GM12878 (cell line): Measurements from ENCODE around the gene BRAF. TPM values are rescaled to one million over a fixed set of nuclear protein-coding genes. Genes with fewer than 3 reads are reported as not detected.

Experiments used
- ATAC-seq: fragments of 200-7000 bp; cut with Tn5 transposase; 3 replicates; pipeline ENCODE4 v1.9.1; 2020; ENCODE audit warnings: mild to moderate bottlenecking, moderate library complexity
- BruUV-seq: library from RNA; stranded (reverse); fragments of 400-500 nt; replicated peaks from 2 replicates; lab custom pipeline; 2021; lab: Mats Ljungman, UMichigan
- CTCF ChIA-PET: fragments of 300-600 bp; sonication (Branson Sonifier 250); formaldehyde crosslinking; extraction: SDS; loops from one replicate; lab custom pipeline; 2021; ENCODE audit warnings: inconsistent platforms; lab: Yijun Ruan, JAX
- POLR2A ChIA-PET: fragments of 350-600 bp; formaldehyde crosslinking; extraction: SDS; loops from one replicate; lab custom pipeline; 2021; ENCODE audit warnings: inconsistent platforms; lab: Charles Lee
- RAD21 ChIA-PET: fragments of 300-600 bp; sonication (Branson Sonifier 250); formaldehyde crosslinking; loops from one replicate; lab custom pipeline; 2023; ENCODE audit warnings: antibody characterized with exemption; ENCODE audit not compliant: unreplicated experiment; lab: Charles Lee
- SMC1A ChIA-PET: fragments of 300-600 bp; sonication (Branson Sonifier 250); formaldehyde crosslinking; loops from one replicate; lab custom pipeline; 2023; ENCODE audit not compliant: unreplicated experiment, uncharacterized antibody; lab: Charles Lee
- DNase-seq: peaks from one replicate; pipeline ENCODE4 v3.0.0-alpha.2; 2011; ENCODE audit warnings: low read depth, low spot score
- FAIRE-seq: peaks from 3 replicates; lab custom pipeline; 2011; peaks lifted over from hg19 to GRCh38; lab: Jason Lieb, UNC
- H2AFZ ChIP-seq: 2 replicates; pipeline ENCODE4 v1.6.0; 2011; ENCODE audit warnings: low read depth, low read length, control low read depth; ENCODE audit not compliant: control insufficient read depth
- H3K27ac ChIP-seq: 2 replicates; pipeline ENCODE4 v1.5.1; 2011; ENCODE audit warnings: control low read depth; ENCODE audit not compliant: control insufficient read depth, insufficient read depth
- H3K27me3 ChIP-seq, 2 experiments: replicated peaks in 1 of 2; 2 replicates each; pipeline versions ENCODE4 v1.6.0 to v1.6.1; 2011; ENCODE audit warnings: low read length in 1 of 2; ENCODE audit not compliant: control insufficient read depth in 2 of 2, insufficient read depth in 2 of 2
- H3K36me3 ChIP-seq, 2 experiments: 2 replicates each; pipeline ENCODE4 v1.5.1; 2011; ENCODE audit warnings: low read length in 1 of 2; ENCODE audit not compliant: control insufficient read depth in 2 of 2, insufficient read depth in 2 of 2
- H3K4me1 ChIP-seq: 2 replicates; pipeline ENCODE4 v1.6.1; 2011; ENCODE audit warnings: mild to moderate bottlenecking, low read length, moderate library complexity, mixed read lengths; ENCODE audit not compliant: control insufficient read depth, insufficient read depth
- H3K4me2 ChIP-seq: 2 replicates; pipeline ENCODE4 v1.6.0; 2011; ENCODE audit warnings: control low read depth; ENCODE audit not compliant: control insufficient read depth, insufficient read depth
- H3K4me3 ChIP-seq: fragments of 200-600 bp; sonication (generic); 2 replicates; pipeline ENCODE4 v1.5.1; 2016
- H3K79me2 ChIP-seq: 2 replicates; pipeline ENCODE4 v1.6.0; 2011; ENCODE audit warnings: low read length; ENCODE audit not compliant: control insufficient read depth, insufficient read depth
- H3K9ac ChIP-seq: 2 replicates; pipeline ENCODE4 v1.8.0; 2011; ENCODE audit warnings: low read length, control low read depth, mixed read lengths; ENCODE audit not compliant: control insufficient read depth, insufficient read depth
- H3K9me3 ChIP-seq: replicated peaks from 3 replicates; pipeline ENCODE4 v1.5.1; 2011; ENCODE audit warnings: mild to moderate bottlenecking, low read length; ENCODE audit not compliant: control insufficient read depth, insufficient read depth
- H4K20me1 ChIP-seq: 2 replicates; pipeline ENCODE4 v1.6.0; 2011; ENCODE audit not compliant: control insufficient read depth, insufficient read depth
- BHLHE40 ChIP-seq, 2 experiments: fragments of 450-650 bp in 1 of 2; IDR thresholded peaks; 2 replicates each; pipeline ENCODE4 v1.6.1; 2011 to 2017; ENCODE audit warnings: low read depth in 2 of 2, borderline replicate concordance in 1 of 2, improper control_type of control experiment in 1 of 2, low read length in 1 of 2, mild to moderate bottlenecking in 1 of 2
- BMI1 ChIP-seq: fragments of 450-650 bp; IDR thresholded peaks from 2 replicates; pipeline ENCODE4 v1.6.1; 2016; ENCODE audit warnings: mild to moderate bottlenecking, moderate library complexity, borderline replicate concordance
- CREM ChIP-seq: IDR thresholded peaks from 2 replicates; pipeline ENCODE4 v1.6.1; 2014; ENCODE audit warnings: antibody characterized with exemption, low read depth
- HCFC1 ChIP-seq: fragments of 150-350 bp; IDR thresholded peaks from 2 replicates; pipeline ENCODE4 v1.6.1; 2014; ENCODE audit warnings: low read length
- NFYA ChIP-seq: IDR thresholded peaks from 2 replicates; pipeline ENCODE4 v1.6.1; 2011; ENCODE audit warnings: low read depth, mild to moderate bottlenecking, low read length, improper control_type of control experiment, borderline replicate concordance
- NFYB ChIP-seq: IDR thresholded peaks from 2 replicates; pipeline ENCODE4 v1.6.1; 2011; ENCODE audit warnings: low read depth, mild to moderate bottlenecking, low read length, improper control_type of control experiment, moderate library complexity; ENCODE audit not compliant: insufficient read depth
- PAX8 ChIP-seq: fragments of 450-650 bp; IDR thresholded peaks from 2 replicates; pipeline ENCODE4 v1.6.1; 2017; ENCODE audit warnings: mild to moderate bottlenecking, moderate library complexity
- RFX5 ChIP-seq: IDR thresholded peaks from 2 replicates; pipeline ENCODE4 v1.6.1; 2011; ENCODE audit warnings: low read depth, low read length, improper control_type of control experiment
- SIX5 ChIP-seq: IDR thresholded peaks from 2 replicates; pipeline ENCODE4 v1.6.1; 2011; ENCODE audit warnings: mild to moderate bottlenecking, low read depth, low read length, moderate library complexity; ENCODE audit not compliant: severe bottlenecking
- STAT3 ChIP-seq: IDR thresholded peaks from 2 replicates; pipeline ENCODE4 v1.6.1; 2011; ENCODE audit warnings: low read depth, low read length, improper control_type of control experiment
- TARDBP ChIP-seq: IDR thresholded peaks from 2 replicates; pipeline ENCODE4 v1.6.1; 2016; ENCODE audit warnings: borderline replicate concordance
- TCF12 ChIP-seq: IDR thresholded peaks from 2 replicates; pipeline ENCODE4 v1.6.1; 2011; ENCODE audit warnings: low read depth, mild to moderate bottlenecking, low read length
- ZNF622 ChIP-seq: fragments of 450-650 bp; IDR thresholded peaks from 2 replicates; pipeline ENCODE4 v1.6.1; 2017; ENCODE audit warnings: mild to moderate bottlenecking, inconsistent platforms
- ZSCAN29 ChIP-seq: fragments of 450-650 bp; IDR thresholded peaks from 2 replicates; pipeline ENCODE4 v1.6.1; 2017; ENCODE audit warnings: mild to moderate bottlenecking, moderate library complexity
- WGBS: methylation state at CpG from one replicate; pipeline ENCODE4 v1.1.6; 2016; ENCODE audit warnings: low lambda C conversion rate; ENCODE audit not compliant: insufficient replicate concordance, insufficient coverage; ENCODE audit errors: missing lambda C conversion rate; 5-methylcytosine and 5-hydroxymethylcytosine counted together
- in situ Hi-C: fragments of 300-500 bp; cut with MboI; formaldehyde crosslinking; loops from 9 replicates; pipeline ENCODE4 v1.14.3; 2018; ENCODE audit warnings: mixed read lengths
- intact Hi-C: fragments of 100-400 bp; cut with micrococcal nuclease; formaldehyde crosslinking; loops from one replicate; pipeline ENCODE4 v1.14.2; 2022; ENCODE audit not compliant: unreplicated experiment
- polyA plus RNA-seq, 11 experiments: library from polyadenylated mRNA; depleted of rRNA in 4 of 11; unstranded in 6 of 11; stranded (reverse) in 5 of 11; fragments of >200 nt; fragmentation: Nextera tagmentation in 4 of 11; fragmentation: Illumina TruSeq in 1 of 11; extraction: Ambion mirVana in 4 of 11; extraction: Trizol in 1 of 11; gene quantifications; 1 replicate in 1 of 11; 2 replicates in 10 of 11; pipeline versions ENCODE4 v1.2.1 to v1.2.3, GENCODE V29; 2011 to 2016; ENCODE audit warnings: inconsistent platforms in 2 of 11, missing spikeins in 2 of 11, low read depth in 1 of 11
- total RNA-seq, 4 experiments: library from RNA; depleted of rRNA in 3 of 4; stranded (reverse); fragments of >200 nt in 3 of 4; fragmentation: Illumina TruSeq in 1 of 4; extraction: Trizol in 1 of 4; gene quantifications; 2 replicates each; pipeline versions ENCODE4 v1.2.1 to v1.2.3, GENCODE V29; 2013 to 2021
- TF ChIP-seq, protein P1 (sequence below): IDR thresholded peaks from 2 replicates; pipeline ENCODE4 v1.6.1; 2012; ENCODE audit warnings: low read length, inconsistent platforms
- TF ChIP-seq, protein P2 (sequence below): IDR thresholded peaks from 2 replicates; pipeline ENCODE4 v1.6.1; 2012; ENCODE audit warnings: low read depth, low read length, improper control_type of control experiment

The BRAF gene
- total and polyA plus RNA-seq, 10 of the 15 experiments (the other 5 are each of a cell fraction or from before 2014, with no cell fraction given), result 2.6 to 31.0 (median 10.6) TPM

DNA sequence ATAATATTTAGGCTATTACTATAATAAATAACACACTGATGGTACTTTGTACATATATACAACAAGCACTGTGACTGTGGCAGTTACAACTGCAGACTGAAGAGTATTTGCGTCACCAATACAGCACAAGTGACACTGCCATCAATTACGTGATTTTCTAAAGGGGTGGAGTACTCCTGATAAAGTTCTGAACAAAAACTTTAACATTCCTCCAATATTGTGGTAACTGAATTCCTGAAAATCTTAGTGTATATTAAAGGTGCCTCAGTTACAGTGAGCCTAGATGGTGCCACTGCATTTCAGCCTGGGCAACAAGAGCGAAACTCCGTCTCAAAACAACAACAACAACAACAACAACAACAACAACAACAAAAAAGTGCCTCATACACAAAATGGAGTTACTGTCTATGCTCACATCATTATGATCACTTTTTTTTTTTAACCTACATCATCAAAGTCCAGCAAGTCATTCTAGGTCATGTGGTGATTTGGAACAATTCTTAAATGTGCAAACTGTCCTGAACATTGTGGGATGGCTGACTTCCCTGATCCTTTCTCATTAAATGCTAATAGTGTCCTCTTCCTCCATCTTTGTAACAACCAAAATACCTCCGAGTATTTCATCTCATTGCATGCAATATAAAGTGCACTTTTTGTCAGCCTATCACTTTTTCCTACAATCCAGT lies 15.1 kb downstream of the BRAF start:
- DNase-seq (no peak), FAIRE-seq (no peak), ATAC-seq (no peak)
- no peak overlapping the region for H3K4me2 ChIP-seq
- no peaks in the 10 kb centered on the region for H3K27me3 ChIP-seq
- peaks cover 0 to 2% of the 10 kb centered on the region in 2 experiments; a peak in 1 of 4 replicates for H3K36me3 ChIP-seq
- no peak overlapping the region for H3K4me3 ChIP-seq
- ChIA-PET RAD21 (no interaction called here), CTCF (no interaction called here), POLR2A (interaction anchor here (0.7 kb wide), 1 partner anchor 108 kb away, joined by 4 read pairs; no protein-coding TSS in a partner anchor)
- peaks cover 22% of the 10 kb centered on the region for H3K79me2 ChIP-seq
- intact Hi-C loops, result no loop called here
- no peaks in the 10 kb centered on the region; the same call in 1 of the 3 replicates for H3K9me3 ChIP-seq
- TSS peak; percentile 8 for BruUV-seq
- H3K27ac ChIP-seq, result no peak overlapping the region
- 0 out of 2 replicates have a peak, but pooled peaks cover 2% of the 10 kb centered on the region for H4K20me1 ChIP-seq
- H3K4me1 ChIP-seq, result no peaks in the 10 kb centered on the region
- WGBS, result 95% methylated on average over 5 of the region's 5 CpGs
- no peak overlapping the region for H2AFZ ChIP-seq
- no peak overlapping the region for H3K9ac ChIP-seq
- in situ Hi-C loops, result loop anchor here (25.0 kb wide), 1 partner anchor 1547 kb away; the partner anchor contains the start of gene LUC7L2
- no peak for TF ChIP-seq BMI1
- no peak for TF ChIP-seq SIX5
- no peak for TF ChIP-seq PAX8
- TF ChIP-seq, protein P1, sequence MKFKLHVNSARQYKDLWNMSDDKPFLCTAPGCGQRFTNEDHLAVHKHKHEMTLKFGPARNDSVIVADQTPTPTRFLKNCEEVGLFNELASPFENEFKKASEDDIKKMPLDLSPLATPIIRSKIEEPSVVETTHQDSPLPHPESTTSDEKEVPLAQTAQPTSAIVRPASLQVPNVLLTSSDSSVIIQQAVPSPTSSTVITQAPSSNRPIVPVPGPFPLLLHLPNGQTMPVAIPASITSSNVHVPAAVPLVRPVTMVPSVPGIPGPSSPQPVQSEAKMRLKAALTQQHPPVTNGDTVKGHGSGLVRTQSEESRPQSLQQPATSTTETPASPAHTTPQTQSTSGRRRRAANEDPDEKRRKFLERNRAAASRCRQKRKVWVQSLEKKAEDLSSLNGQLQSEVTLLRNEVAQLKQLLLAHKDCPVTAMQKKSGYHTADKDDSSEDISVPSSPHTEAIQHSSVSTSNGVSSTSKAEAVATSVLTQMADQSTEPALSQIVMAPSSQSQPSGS, result no peak
- TF ChIP-seq, protein P2, sequence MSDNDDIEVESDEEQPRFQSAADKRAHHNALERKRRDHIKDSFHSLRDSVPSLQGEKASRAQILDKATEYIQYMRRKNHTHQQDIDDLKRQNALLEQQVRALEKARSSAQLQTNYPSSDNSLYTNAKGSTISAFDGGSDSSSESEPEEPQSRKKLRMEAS, result no peak
- no peak for TF ChIP-seq RFX5
- no peak for TF ChIP-seq TARDBP
- TF ChIP-seq CREM, result no peak
- no peak for TF ChIP-seq TCF12
- TF ChIP-seq HCFC1, result no peak
- no peak for TF ChIP-seq BHLHE40 (IDR thresholded peaks at IDR 0.05; ENCODE audit: borderline replicate concordance in 1 of 2, low read depth in 2 of 2, low read length in 1 of 2)
- TF ChIP-seq NFYB, result no peak
- no peak for TF ChIP-seq ZSCAN29
- no peak for TF ChIP-seq ZNF622
- no peak for TF ChIP-seq STAT3
- TF ChIP-seq NFYA, result no peak
- TF ChIP-seq, all 136 proteins: peak for 0
- SMC1A ChIA-PET, result no interaction called here
